NCI-H187 treated with DMSO at 0.1 percent for 48 hours (cell line): ENCODE data around the gene MAZ.
"Not testable (repeated sequence)": the region's sequence is repeated elsewhere in the genome, so short reads cannot be mapped to it uniquely, and the experiment has no call there.

Experiments used
- DNase-seq: peaks from one replicate; lab custom pipeline; 2025; lab: John Stamatoyannopoulos, UW

Gene MAZ

GRCh38 chr16:29825145-29826044 is 19.1 kb downstream of the MAZ start:
- no peak for DNase-seq

- no peak for DNase-seq
These were observed 20.0 kb downstream of the MAZ start for GRCh38 chr16:29826342-29826695.

- no peak for DNase-seq
These were observed 24.4 kb downstream of the MAZ start for GRCh38 chr16:29830774-29831173.

- DNase-seq, result no peak
These were observed 25.2 kb downstream of the MAZ start for GRCh38 chr16:29831490-29831889.

GRCh38 chr16:29833219-29833618 is 26.9 kb downstream of the MAZ start:
- not testable (repeated sequence) for DNase-seq

- no peak for DNase-seq
These were observed 27.8 kb downstream of the MAZ start for GRCh38 chr16:29834079-29834478.

GRCh38 chr16:29835926-29836325 is 29.6 kb downstream of the MAZ start:
- DNase-seq, result no peak

- no peak for DNase-seq
These were observed 30.3 kb downstream of the MAZ start for GRCh38 chr16:29836623-29837022.

- no peak for DNase-seq
These were observed 31.5 kb downstream of the MAZ start for GRCh38 chr16:29837841-29838240.

GRCh38 chr16:29839822-29840221 is 33.5 kb downstream of the MAZ start:
- no peak for DNase-seq

GRCh38 chr16:29840240-29840639 is 33.9 kb downstream of the MAZ start:
- DNase-seq, result no peak

GRCh38 chr16:29841631-29842030 is 35.3 kb downstream of the MAZ start:
- no peak for DNase-seq

- DNase-seq, result no peak
These were observed 36.5 kb downstream of the MAZ start for GRCh38 chr16:29842732-29843346.

- no peak for DNase-seq
These were observed 37.6 kb downstream of the MAZ start for GRCh38 chr16:29843931-29844330.

GRCh38 chr16:29844575-29845331 is 38.4 kb downstream of the MAZ start:
- no peak for DNase-seq

GRCh38 chr16:29845656-29846055 is 39.3 kb downstream of the MAZ start:
- DNase-seq, result no peak

GRCh38 chr16:29848420-29849297 is 42.3 kb downstream of the MAZ start:
- DNase-seq, result no peak

- no peak for DNase-seq
These were observed 43.2 kb downstream of the MAZ start for GRCh38 chr16:29849505-29849904.

GRCh38 chr16:29850998-29851397 is 44.7 kb downstream of the MAZ start:
- no peak for DNase-seq

- no peak for DNase-seq
These were observed 46.3 kb downstream of the MAZ start for GRCh38 chr16:29852654-29853053.

GRCh38 chr16:29854520-29855100 is 48.3 kb downstream of the MAZ start:
- no peak for DNase-seq
